ENCODE results near the gene SLC29A1. TPM values are rescaled to one million over a fixed set of nuclear protein-coding genes. Genes with fewer than 3 reads are reported as not detected.
A peak's percentile ranks its signal among the peaks of the same experiment; 100 is the strongest.

The SLC29A1 gene
- total RNA-seq, 1 experiment from 2014 or later: 7.0 TPM

DNA sequence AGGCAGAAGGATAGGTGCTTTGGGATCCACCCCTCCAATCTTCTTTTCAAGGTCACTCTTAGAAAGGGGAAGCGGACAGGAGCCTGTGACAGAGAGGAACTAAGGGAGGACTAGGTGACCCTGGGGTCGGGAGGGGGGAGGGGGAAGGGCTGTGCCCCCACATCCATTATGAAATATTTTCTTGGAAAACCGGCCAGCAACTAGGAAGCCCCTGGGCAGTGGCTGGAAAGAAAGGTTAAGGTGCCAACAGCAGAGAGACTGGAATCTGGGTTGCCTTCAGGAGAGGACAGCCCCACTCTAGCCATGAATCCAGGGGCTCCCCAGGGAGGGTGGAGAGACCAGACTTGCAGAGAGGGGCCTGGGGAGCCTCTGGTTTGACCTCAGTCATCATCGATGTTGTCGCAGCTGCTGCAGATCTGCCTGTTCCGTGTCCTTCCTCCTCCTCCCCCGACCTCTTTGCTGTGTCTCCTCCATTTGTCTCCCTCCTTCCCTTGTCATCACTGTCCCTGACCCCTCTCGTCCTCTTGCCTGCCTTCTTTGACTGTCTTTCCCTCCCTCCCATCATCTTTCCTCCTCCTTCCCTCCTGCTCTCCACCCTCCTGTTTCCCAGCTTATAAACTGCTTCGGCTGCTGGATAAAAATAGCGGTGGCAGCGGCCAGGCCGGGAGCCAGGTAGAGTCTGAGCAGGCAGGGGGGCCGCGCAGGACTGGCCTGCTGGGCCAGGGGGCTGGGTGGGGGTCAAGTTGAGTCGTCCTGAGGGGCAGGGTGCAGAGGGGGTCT lies 3.2 kb downstream of the SLC29A1 start:
- Mint-ChIP-seq H3K27ac (ENCODE audit: low read depth, unreplicated experiment) (peak overlapping the region; percentile 35), H3K27me3 (ENCODE audit: insufficient read depth, unreplicated experiment) (no peaks in the 10 kb centered on the region), H3K9me3 (ENCODE audit: unreplicated experiment) (no peaks in the 10 kb centered on the region), H3K4me1 (ENCODE audit: insufficient read depth, unreplicated experiment) (peaks cover 48% of the 10 kb centered on the region), H3K36me3 (ENCODE audit: insufficient read depth, unreplicated experiment) (no peaks in the 10 kb centered on the region), H3K4me3 (ENCODE audit: unreplicated experiment) (no peak overlapping the region)
- no peak for DNase-seq (ENCODE audit: unreplicated experiment)
- BruUV-seq (replicated peaks): no TSS peak
- intact Hi-C loops (cut with micrococcal nuclease): no loop called here
- TF ChIP-seq, protein P1, sequence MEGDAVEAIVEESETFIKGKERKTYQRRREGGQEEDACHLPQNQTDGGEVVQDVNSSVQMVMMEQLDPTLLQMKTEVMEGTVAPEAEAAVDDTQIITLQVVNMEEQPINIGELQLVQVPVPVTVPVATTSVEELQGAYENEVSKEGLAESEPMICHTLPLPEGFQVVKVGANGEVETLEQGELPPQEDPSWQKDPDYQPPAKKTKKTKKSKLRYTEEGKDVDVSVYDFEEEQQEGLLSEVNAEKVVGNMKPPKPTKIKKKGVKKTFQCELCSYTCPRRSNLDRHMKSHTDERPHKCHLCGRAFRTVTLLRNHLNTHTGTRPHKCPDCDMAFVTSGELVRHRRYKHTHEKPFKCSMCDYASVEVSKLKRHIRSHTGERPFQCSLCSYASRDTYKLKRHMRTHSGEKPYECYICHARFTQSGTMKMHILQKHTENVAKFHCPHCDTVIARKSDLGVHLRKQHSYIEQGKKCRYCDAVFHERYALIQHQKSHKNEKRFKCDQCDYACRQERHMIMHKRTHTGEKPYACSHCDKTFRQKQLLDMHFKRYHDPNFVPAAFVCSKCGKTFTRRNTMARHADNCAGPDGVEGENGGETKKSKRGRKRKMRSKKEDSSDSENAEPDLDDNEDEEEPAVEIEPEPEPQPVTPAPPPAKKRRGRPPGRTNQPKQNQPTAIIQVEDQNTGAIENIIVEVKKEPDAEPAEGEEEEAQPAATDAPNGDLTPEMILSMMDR (IDR thresholded peaks at IDR 0.05; ENCODE audit: unreplicated experiment): no peak
- ChIA-PET CTCF (interaction anchor here (0.6 to 6.0 kb wide), 8 partner anchors 9 to 59 kb away, joined by 3 to 52 read pairs (median 8); partner anchors contain the start of gene SLC35B2), POLR2A (interaction anchor here (1.0 to 1.5 kb wide), 2 partner anchors 18 to 30 kb away, joined by 4 read pairs; no protein-coding TSS in a partner anchor)

DNA sequence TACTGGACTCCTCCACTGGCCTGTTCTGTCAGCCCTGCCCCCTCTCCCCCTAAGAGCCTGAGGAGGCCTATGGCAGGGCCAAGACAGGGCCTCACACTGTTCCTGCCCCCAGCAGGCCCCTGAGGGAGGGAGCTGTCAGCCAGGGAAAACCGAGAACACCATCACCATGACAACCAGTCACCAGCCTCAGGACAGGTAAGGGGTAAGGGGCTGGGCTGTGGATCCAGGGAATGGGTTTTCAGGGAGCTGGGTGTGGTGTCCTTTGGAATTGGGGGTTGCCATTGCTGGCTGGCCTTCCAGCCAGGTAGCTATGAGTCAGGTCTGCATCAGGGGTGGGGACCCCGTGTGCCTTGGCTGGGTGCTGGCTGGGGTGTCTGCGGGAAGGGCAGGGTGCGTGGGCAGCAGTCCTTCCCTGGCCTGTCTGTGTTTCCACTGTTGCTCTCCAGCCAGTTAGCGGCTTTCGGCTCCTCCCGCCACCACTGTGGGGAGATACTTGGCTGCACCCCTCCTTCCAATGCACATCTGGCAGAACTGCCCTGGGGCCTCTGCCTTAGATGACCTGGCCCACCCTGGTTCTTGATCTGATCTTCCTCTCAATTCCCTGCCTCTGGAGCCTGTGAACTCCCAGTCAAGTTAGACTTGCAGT lies 3.9 kb downstream of the SLC29A1 start:
- no peaks in the 10 kb centered on the region for H3K27me3 Mint-ChIP-seq (ENCODE audit: insufficient read depth, unreplicated experiment)
- no TSS peak for BruUV-seq (replicated peaks)
- no peaks in the 10 kb centered on the region for H3K9me3 Mint-ChIP-seq (ENCODE audit: unreplicated experiment)
- intact Hi-C loops (cut with micrococcal nuclease): no loop called here
- ChIA-PET CTCF (interaction anchor here (0.5 to 2.6 kb wide), 10 partner anchors 8 to 249 kb away, joined by 3 to 9 read pairs (median 3); partner anchors contain the start of gene SLC35B2), POLR2A (interaction anchor here (0.6 to 1.5 kb wide), 3 partner anchors 18 to 41 kb away, joined by 3 to 4 read pairs (median 4); no protein-coding TSS in a partner anchor)
- peaks cover 42% of the 10 kb centered on the region for H3K4me1 Mint-ChIP-seq (ENCODE audit: insufficient read depth, unreplicated experiment)
- H3K4me3 Mint-ChIP-seq (ENCODE audit: unreplicated experiment): no peak overlapping the region
- no peak for DNase-seq (ENCODE audit: unreplicated experiment)
- no peaks in the 10 kb centered on the region for H3K36me3 Mint-ChIP-seq (ENCODE audit: insufficient read depth, unreplicated experiment)
- TF ChIP-seq, protein P1 (IDR thresholded peaks at IDR 0.05; ENCODE audit: unreplicated experiment): no peak
- peak overlapping the region; percentile 35 for H3K27ac Mint-ChIP-seq (ENCODE audit: low read depth, unreplicated experiment)

DNA sequence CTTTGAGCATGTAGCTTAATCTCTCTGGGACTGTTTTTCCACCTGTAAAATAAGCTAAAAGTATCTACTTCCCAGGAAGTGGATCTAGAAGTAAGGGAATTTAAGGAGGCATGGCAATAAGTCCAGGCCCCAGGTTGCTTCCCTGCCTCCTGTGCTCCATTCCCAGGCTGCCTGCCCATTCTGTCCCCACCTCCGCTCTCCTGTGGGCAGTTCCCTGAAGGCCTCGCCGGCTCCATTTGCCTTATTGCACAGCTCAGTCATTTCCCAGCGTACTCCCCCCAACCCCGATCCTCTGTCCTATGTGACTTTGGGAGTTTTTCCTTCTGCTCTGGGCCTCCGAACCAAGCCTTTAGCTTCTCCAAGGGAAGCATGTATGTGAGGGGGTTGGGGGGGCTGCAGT lies 4.6 kb downstream of the SLC29A1 start:
- no peak overlapping the region for H3K27ac Mint-ChIP-seq (ENCODE audit: low read depth, unreplicated experiment)
- TF ChIP-seq, protein P1 (IDR thresholded peaks at IDR 0.05; ENCODE audit: unreplicated experiment): no peak
- CTCF ChIA-PET: interaction anchor here (0.6 to 1.6 kb wide), 7 partner anchors 8 to 150 kb away, joined by 3 to 9 read pairs (median 4); partner anchors contain the start of gene SLC35B2
- no peaks in the 10 kb centered on the region for H3K36me3 Mint-ChIP-seq (ENCODE audit: insufficient read depth, unreplicated experiment)
- H3K4me3 Mint-ChIP-seq (ENCODE audit: unreplicated experiment): no peak overlapping the region
- DNase-seq (ENCODE audit: unreplicated experiment): no peak
- no TSS peak for BruUV-seq (replicated peaks)
- peaks cover 37% of the 10 kb centered on the region for H3K4me1 Mint-ChIP-seq (ENCODE audit: insufficient read depth, unreplicated experiment)
- POLR2A ChIA-PET: interaction anchor here (0.6 to 1.5 kb wide), 2 partner anchors 17 to 42 kb away, joined by 3 to 4 read pairs; no protein-coding TSS in a partner anchor
- intact Hi-C loops (cut with micrococcal nuclease): no loop called here
- no peaks in the 10 kb centered on the region for H3K27me3 Mint-ChIP-seq (ENCODE audit: insufficient read depth, unreplicated experiment)
- H3K9me3 Mint-ChIP-seq (ENCODE audit: unreplicated experiment): no peaks in the 10 kb centered on the region

DNA sequence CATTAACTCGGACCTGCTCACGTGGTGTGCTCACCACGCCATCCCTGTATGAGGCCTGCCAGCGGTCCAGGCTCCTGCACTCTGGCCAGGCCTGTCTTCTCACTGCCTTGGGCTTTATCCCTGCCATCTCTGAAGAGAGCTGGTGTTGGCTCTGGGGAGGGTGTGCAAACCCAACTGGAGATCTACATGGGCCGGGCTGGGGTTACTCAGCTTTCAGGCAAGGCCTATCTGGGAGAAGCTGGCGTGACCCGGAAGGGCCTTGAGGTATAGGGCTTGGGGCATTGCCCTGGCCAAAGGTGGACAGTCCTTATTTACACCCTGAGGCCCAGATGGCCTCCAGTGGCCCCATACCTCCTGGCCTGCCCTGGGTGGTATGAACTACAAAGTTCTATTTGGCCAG lies 5.0 kb downstream of the SLC29A1 start:
- H3K4me3 Mint-ChIP-seq (ENCODE audit: unreplicated experiment): no peak overlapping the region

More for the DNA sequence above, 5.0 kb downstream of the SLC29A1 start:
- no TSS peak for BruUV-seq (replicated peaks)
- TF ChIP-seq, protein P1 (IDR thresholded peaks at IDR 0.05; ENCODE audit: unreplicated experiment): no peak
- H3K4me1 Mint-ChIP-seq (ENCODE audit: insufficient read depth, unreplicated experiment): peaks cover 35% of the 10 kb centered on the region
- no peaks in the 10 kb centered on the region for H3K27me3 Mint-ChIP-seq (ENCODE audit: insufficient read depth, unreplicated experiment)
- intact Hi-C loops (cut with micrococcal nuclease): no loop called here
- no peaks in the 10 kb centered on the region for H3K36me3 Mint-ChIP-seq (ENCODE audit: insufficient read depth, unreplicated experiment)
- no peak for DNase-seq (ENCODE audit: unreplicated experiment)
- POLR2A ChIA-PET: no interaction called here
- H3K9me3 Mint-ChIP-seq (ENCODE audit: unreplicated experiment): no peaks in the 10 kb centered on the region
- CTCF ChIA-PET: interaction anchor here (0.6 to 1.6 kb wide), 6 partner anchors 9 to 149 kb away, joined by 3 to 7 read pairs (median 4); partner anchors contain the start of gene SLC35B2
- no peak overlapping the region for H3K27ac Mint-ChIP-seq (ENCODE audit: low read depth, unreplicated experiment)
